HG03025 (cell line): ENCODE data around the gene IP6K3.

Experiments used
- ATAC-seq: cut with Tn5 transposase; IDR thresholded peaks from one replicate; pipeline ENCODE4 v1.9.1; 2021; ENCODE audit warnings: mild to moderate bottlenecking, moderate library complexity; ENCODE audit not compliant: unreplicated experiment, low FRiP score

Gene IP6K3

GRCh38 chr6:33678233-33678931, 68.3 kb downstream of the IP6K3 start:
- ATAC-seq, result no peak

DNA sequence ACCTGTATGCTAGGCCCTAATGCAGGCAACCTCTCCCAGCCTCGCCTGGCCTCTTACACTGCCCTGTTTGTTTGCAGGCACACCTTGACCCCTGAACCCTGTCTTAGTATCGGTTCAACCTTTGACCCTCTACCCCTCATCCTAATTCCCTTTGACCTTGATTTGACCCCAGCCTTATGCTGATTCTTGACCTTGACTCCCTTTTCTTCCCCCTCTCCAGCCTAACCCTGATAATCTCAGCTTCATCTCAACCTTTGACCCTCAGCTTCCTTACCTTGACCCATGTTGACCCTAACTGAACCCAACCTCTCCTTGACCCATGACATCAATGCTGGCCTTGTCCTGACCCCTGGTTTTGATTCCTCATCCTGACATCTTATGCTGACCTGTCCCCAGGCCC, 69.0 kb downstream of the IP6K3 start:
- no peak for ATAC-seq

- ATAC-seq, result no peak
Observed at GRCh38 chr6:33677143-33677660, 69.5 kb downstream of the IP6K3 start.

GRCh38 chr6:33676416-33677142, 70.1 kb downstream of the IP6K3 start:
- no peak for ATAC-seq

- ATAC-seq, result no peak
Observed at GRCh38 chr6:33675968-33676367, 70.7 kb downstream of the IP6K3 start.

- ATAC-seq, result no peak
Observed at GRCh38 chr6:33673851-33674250, 72.9 kb downstream of the IP6K3 start.

DNA sequence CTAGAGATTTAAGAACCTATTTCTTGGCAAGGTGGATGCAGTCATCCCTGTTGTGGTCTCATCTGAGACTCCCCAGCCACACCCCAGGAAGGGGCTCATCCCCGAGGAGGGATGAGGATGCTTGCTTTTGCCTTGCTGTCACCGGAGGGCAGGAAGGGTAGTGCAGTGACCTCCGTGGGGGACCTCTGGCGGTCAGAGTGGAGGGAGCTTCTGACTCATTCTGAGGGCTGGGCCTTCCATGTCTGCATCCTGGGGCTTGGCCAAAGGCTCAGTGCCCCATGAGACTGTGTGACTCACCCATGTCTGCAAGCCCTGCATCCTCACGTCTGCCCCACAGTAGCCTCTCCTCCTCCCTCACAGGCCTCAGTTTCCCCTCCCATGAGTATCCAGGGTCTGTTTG, 73.9 kb downstream of the IP6K3 start:
- ATAC-seq, result no peak

DNA sequence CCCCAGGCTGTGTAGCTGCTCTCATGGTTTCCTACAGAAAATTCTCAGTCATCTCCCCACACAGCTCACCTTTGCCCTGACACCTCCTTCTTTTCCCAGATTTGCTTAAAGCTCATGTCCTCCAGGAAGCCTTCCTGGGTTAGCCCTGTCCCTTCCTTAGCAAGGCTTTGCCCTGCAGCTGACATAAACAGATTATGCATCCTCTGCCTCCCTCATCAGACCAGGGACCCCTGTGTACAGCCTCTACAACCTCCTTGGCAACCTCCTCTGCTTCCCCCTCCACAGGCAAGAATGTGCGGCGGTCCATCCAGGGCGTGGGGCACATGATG, 75.0 kb downstream of the IP6K3 start:
- no peak for ATAC-seq
